HCEC 1CT (cell line): ENCODE measurements around the gene RHOV.
"Not testable (repeated sequence)": the region's sequence is repeated elsewhere in the genome, so short reads cannot be mapped to it uniquely, and the experiment has no call there.

Experiments
- DNase-seq: peaks from one replicate; pipeline ENCODE4 v3.0.0-alpha.2; 2017

Gene RHOV

DNA sequence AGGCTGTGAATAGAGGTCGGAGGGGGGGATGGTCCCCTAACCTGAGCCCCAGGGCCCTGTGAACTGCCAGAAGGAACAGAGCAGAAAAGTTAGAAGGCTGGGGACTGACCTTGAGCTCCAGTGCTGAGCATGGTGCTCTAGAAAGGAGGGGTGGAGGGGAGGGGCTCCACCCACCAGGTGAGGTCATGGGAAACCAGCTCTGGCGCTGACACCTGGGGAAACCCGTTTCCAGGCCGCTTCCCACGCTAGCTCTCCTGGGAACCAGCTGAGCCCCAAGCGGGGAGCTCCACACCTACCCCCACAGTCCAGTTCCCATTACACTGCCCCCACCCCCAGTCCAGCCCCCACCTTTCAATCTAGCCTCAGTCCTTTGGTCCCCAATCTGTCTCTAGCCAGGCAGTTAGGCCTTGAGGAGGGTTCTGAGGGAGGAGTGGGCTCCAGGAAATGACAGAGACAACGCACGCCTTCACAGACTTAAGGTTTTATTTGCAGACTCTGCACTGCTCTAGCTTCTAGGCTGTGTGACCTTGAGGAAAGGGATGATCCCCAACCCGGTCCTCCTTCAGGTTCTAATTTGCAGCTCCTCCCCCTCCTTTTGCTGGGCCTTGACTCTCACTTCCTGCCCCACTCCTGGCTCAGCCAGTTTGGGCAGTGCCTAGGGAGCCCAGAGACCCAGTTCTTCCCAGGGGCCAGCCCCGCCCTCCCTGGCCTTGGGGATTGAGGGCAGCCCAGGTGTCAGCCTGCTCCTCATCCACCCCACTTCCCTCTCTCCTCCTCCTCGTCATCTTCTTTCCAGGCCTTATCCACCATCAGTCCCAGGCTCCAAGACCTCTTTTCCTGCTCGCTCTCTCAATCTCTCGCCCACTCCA lies 2.1 kb downstream of the RHOV start:
- DNase-seq: no peak

DNA sequence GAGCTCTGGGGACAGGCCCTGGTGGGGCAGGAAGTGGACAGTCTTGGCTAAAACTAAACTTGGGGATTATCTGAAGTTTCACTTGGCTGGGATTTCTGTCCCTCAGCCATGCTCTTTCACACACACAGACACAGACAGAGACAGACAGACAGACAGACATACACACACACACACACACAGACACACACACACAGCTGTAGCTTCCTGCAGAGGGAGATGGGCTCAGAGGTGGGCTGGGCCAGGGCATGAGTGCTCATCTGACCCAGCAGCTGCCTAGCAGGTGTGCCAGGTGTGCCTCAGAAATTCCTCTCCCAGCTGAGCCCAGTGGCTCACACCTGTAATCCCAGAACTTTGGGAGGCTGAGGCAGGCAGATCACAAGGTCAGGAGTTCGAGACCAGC lies 3.3 kb downstream of the RHOV start:
- DNase-seq: no peak

DNA sequence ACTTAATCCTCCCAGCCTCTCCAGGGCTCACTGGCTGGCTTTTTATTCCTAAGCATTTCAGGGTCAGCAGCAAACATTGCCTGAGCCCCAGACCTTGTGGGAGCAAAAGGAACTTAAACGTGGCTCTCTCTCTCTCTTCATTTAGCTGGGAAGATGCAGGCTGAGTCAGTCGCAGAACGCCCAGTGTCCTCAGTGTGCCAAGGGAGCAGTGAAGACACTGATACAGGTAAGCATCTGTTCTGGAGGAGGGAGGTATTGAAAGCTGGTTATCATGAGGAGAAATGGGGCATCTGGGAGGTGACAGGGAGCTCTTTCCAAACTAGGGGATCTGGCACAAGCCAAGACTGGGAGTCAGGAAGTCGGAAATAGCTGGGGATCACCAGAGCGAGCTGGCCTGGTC lies 4.3 kb downstream of the RHOV start:
- DNase-seq: no peak

DNA sequence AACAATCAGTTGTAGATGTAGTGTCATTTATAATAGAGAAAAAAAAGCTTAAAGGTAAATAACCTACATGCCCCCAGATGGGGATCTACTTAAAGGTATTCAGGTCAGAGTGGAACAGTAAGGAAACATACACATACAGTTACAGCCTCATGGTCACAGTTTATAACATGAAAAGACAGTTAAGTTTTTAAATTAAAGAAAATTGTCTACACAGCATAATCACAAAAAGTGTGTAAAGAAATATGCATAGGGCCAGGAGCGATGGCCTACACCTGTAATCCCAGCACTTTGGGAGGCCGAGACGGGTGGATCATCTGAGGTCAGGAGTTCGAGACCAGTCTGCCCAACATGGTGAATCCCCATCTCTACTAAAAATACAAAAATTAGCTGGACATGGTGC lies 6.8 kb downstream of the RHOV start:
- no peak for DNase-seq

- no peak for DNase-seq
Observed at GRCh38 chr15:40863660-40864270, 10.3 kb downstream of the RHOV start.

GRCh38 chr15:40861147-40861546 lies 12.9 kb downstream of the RHOV start:
- DNase-seq: not testable (repeated sequence)

- peak; percentile 55 for DNase-seq
Observed at GRCh38 chr15:40859206-40859851, 14.7 kb downstream of the RHOV start.

- no peak for DNase-seq
Observed at GRCh38 chr15:40858706-40859105, 15.3 kb downstream of the RHOV start.

DNA sequence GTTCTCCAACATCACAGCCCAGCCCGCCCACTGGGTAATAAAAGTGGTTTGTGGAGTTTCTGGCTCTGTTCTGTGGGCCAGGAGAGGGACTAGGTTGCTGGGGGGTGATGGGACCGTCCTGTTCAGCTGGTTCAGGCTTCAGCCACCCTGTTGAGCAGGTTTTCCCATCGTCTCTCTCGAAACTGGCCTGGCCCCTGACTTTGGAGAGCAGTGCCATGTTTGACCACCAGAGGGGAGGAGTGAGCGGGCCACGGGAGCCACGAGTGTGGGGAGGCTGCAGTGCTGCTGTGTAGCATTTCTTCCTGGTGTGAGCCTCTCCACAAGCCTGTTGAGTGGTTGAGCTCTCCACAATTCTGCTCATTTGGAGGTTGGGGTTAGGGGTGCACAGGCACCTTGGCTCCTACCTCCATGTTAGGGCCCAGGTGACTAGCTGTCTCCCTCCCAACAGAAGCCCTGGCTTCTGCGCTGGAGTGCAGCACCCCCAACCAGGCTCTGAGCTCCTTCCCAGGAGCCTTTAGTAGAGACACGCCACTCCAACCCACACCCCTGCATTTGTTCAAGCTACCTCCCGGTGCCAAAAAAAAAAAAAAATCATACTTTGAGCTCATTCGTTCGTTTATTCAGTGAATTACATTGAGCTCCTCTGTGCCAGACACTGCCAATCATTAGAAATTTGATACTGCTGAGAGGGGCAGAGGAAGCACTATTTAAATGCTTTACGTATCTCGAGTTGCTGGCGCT lies 16.3 kb downstream of the RHOV start:
- DNase-seq: peak; percentile 36

- DNase-seq: no peak
Observed at GRCh38 chr15:40856746-40857145, 17.3 kb downstream of the RHOV start.

GRCh38 chr15:40855706-40856234 lies 18.3 kb downstream of the RHOV start:
- no peak for DNase-seq

DNA sequence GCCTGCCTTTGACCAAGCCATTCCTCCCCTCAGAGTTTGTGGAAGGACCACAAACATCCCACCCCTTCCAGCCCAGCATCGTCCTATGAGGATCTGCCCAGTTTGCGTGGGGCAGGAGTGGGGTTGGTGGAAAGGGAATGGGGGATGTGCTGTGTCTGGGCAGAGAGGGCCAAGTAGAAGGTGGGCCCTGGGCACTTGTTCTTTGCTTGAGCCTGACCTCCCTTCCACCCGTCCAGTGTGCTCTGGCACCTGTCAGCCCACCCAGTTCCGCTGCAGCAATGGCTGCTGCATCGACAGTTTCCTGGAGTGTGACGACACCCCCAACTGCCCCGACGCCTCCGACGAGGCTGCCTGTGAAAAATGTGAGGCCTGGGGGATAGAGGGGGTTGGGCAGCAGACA lies 19.9 kb downstream of the RHOV start:
- DNase-seq: no peak

- no peak for DNase-seq
Observed at GRCh38 chr15:40853241-40853890, 20.7 kb downstream of the RHOV start.

GRCh38 chr15:40852529-40852928 lies 21.5 kb downstream of the RHOV start:
- DNase-seq: no peak

GRCh38 chr15:40850576-40851112 lies 23.4 kb downstream of the RHOV start:
- DNase-seq: no peak

DNA sequence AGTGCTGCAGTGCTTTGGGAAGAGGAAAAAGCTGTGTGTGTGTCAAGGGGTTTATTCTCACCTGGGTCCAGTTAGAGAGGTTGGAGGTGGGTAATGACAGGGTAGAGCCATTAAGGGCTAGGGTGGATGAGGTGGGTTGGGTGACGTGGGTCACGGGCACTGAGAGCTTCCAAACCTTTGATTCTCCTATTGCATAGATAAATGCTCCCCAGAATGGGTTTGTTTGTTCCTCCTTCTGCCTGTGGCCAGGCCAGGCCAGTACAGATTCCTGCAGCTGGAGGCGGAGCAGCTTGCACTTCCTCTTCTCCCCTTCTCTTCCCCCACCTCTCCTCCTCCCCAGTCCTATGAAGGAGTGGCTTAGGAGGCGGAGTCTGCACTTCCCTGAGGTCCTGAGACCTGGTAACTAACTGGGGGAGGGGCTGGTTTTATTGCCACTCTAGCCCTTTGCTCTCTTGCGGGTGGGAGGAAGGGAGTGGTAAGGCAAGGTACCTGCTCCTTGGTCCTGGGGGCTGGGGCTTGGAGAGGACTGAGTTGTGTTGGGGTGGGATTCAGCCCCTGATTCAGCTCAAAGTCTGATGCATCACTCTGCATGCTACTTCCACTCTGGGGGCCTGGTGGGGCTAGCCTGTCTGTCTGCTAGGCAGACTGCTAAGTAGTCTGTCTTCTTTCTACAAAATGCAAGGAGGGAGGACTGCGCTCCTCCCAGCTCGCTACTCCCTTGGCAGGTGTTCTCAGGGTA lies 26.6 kb downstream of the RHOV start:
- DNase-seq: peak; percentile 12

GRCh38 chr15:40846841-40847222 lies 27.2 kb downstream of the RHOV start:
- no peak for DNase-seq

GRCh38 chr15:40845511-40846284 lies 28.3 kb downstream of the RHOV start:
- no peak for DNase-seq

DNA sequence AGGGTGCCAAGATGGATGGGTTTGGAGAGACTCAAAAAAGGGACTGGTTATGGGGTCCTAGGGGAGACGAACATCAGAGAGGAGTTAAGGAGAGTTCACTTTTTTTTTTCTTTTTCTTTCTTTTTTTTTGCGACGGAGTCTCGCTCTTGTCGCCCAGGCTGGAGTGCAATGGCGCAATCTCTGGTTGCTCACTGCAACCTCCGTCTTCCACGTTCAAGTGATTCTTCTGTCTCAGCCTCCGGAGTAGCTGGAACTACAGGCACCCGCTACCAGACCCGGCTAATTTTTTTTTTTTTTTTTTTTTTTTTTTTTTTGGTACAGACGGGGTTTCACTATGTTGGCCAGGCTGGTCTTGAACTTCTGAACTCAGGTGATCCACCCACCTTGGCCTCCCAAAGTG lies 29.0 kb downstream of the RHOV start:
- no peak for DNase-seq

DNA sequence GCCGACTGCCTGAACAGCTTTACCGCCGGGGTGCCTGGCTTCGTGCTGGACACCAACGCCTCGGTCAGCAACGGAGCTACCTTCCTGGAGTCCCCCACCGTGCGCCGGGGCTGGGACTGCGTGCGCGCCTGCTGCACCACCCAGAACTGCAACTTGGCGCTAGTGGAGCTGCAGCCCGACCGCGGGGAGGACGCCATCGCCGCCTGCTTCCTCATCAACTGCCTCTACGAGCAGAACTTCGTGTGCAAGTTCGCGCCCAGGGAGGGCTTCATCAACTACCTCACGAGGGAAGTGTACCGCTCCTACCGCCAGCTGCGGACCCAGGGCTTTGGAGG lies 29.4 kb downstream of the RHOV start:
- DNase-seq: no peak
